HepG2 (cell line): ENCODE results near the gene RBM15B. TPM values are rescaled to one million over a fixed set of nuclear protein-coding genes. Genes with fewer than 3 reads are reported as not detected.

ENCODE experiments used
- ATAC-seq: fragments of 200-7000 bp; cut with Tn5 transposase; 3 replicates; pipeline ENCODE4 v1.9.1; 2020; ENCODE audit warnings: mild to moderate bottlenecking, moderate library complexity
- BruUV-seq: library from RNA; stranded (reverse); fragments of 400-500 nt; replicated peaks from 2 replicates; lab custom pipeline; 2021; lab: Mats Ljungman, UMichigan
- CTCF ChIA-PET: fragments of 300-600 bp; formaldehyde crosslinking; extraction: SDS; loops from one replicate; lab custom pipeline; 2021; ENCODE audit warnings: low total read pairs, inconsistent platforms, low intra/inter-chr PET ratio; lab: Yijun Ruan, JAX
- POLR2A ChIA-PET: fragments of 350-600 bp; sonication (Branson Sonifier 250); formaldehyde crosslinking; loops from one replicate; lab custom pipeline; 2020; ENCODE audit warnings: antibody characterized with exemption, inconsistent platforms; lab: Yijun Ruan, JAX
- DNase-seq: peaks from one replicate; pipeline ENCODE4 v3.0.0-alpha.2; 2015; ENCODE audit warnings: low spot score
- FAIRE-seq: peaks from 3 replicates; lab custom pipeline; 2011; peaks lifted over from hg19 to GRCh38; lab: Jason Lieb, UNC
- H2AFZ ChIP-seq: one replicate; pipeline ENCODE4 v1.6.1; 2011; ENCODE audit warnings: low read length, inconsistent platforms
- H3K27ac ChIP-seq: fragments of 300-600 bp; 3 replicates; pipeline ENCODE4 v1.8.0; 2011; ENCODE audit warnings: mixed run types, mild to moderate bottlenecking, mixed read lengths, low read length, inconsistent platforms; ENCODE audit not compliant: insufficient read depth; ENCODE audit errors: extremely low read length
- H3K27me3 ChIP-seq, 2 experiments: fragments of 200-600 bp in 1 of 2; 2 replicates in 1 of 2; 3 replicates in 1 of 2; pipeline versions ENCODE4 v1.6.0 to v1.8.0; 2011; ENCODE audit warnings: low read length in 2 of 2, mild to moderate bottlenecking in 2 of 2, moderate library complexity in 2 of 2, inconsistent platforms in 1 of 2; ENCODE audit not compliant: insufficient read depth in 2 of 2, control insufficient read depth in 1 of 2
- H3K36me3 ChIP-seq, 2 experiments: fragments of 200-600 bp in 1 of 2; replicated peaks in 1 of 2; 2 replicates in 1 of 2; 3 replicates in 1 of 2; pipeline versions ENCODE4 v1.5.1 to v1.8.0; 2011; ENCODE audit warnings: low read length in 2 of 2, inconsistent platforms in 1 of 2; ENCODE audit not compliant: insufficient read depth in 2 of 2, control insufficient read depth in 1 of 2
- H3K4me1 ChIP-seq: 2 replicates; pipeline ENCODE4 v1.5.1; 2012; ENCODE audit warnings: low read length, inconsistent platforms; ENCODE audit not compliant: insufficient read depth
- H3K4me2 ChIP-seq: 2 replicates; pipeline ENCODE4 v1.6.0; 2011; ENCODE audit warnings: low read depth, low read length, inconsistent platforms
- H3K4me3 ChIP-seq, 3 experiments: fragments of 200-600 bp in 1 of 3; sonication (generic), shearing (Covaris generic) in 1 of 3; replicated peaks in 1 of 3; 2 replicates each; pipeline ENCODE4 v1.5.1; 2011 to 2016; ENCODE audit warnings: low read length in 3 of 3, inconsistent platforms in 2 of 3, low read depth in 2 of 3, mild to moderate bottlenecking in 2 of 3, control low read depth in 1 of 3, mixed read lengths in 1 of 3; ENCODE audit not compliant: insufficient read depth in 1 of 3
- H3K79me2 ChIP-seq: one replicate; pipeline ENCODE4 v1.6.1; 2011; ENCODE audit warnings: low read length, inconsistent platforms; ENCODE audit not compliant: insufficient read depth
- H3K9ac ChIP-seq: 2 replicates; pipeline ENCODE4 v1.6.0; 2011; ENCODE audit warnings: mild to moderate bottlenecking, low read depth, low read length, inconsistent platforms; ENCODE audit not compliant: insufficient read depth
- H3K9me3 ChIP-seq: 2 replicates; pipeline ENCODE4 v1.5.1; 2012; ENCODE audit warnings: mild to moderate bottlenecking, low read length
- H4K20me1 ChIP-seq: 2 replicates; pipeline ENCODE4 v1.6.0; 2011; ENCODE audit warnings: inconsistent platforms, mild to moderate bottlenecking, low read length, moderate library complexity; ENCODE audit not compliant: insufficient read depth
- DNMT3B ChIP-seq: conservative IDR thresholded peaks from 2 replicates; pipeline ENCODE4 v1.6.1; 2016; ENCODE audit warnings: missing biosample characterization, control low read depth
- FOXA1 ChIP-seq, 2 experiments: fragments of 450-650 bp in 1 of 2; sonication (generic) in 1 of 2; formaldehyde crosslinking in 1 of 2; IDR thresholded peaks; 2 replicates each; pipeline versions ENCODE4 v1.4.0 to v1.6.1; 2016 to 2020; ENCODE audit warnings: missing genetic modification reagents in 1 of 2
- HNF4A ChIP-seq: sonication (generic); formaldehyde crosslinking; IDR thresholded peaks from 2 replicates; pipeline ENCODE4 v1.4.0; 2020; ENCODE audit warnings: missing genetic modification reagents
- NR2F1 ChIP-seq, 2 experiments: fragments of 450-650 bp in 1 of 2; formaldehyde crosslinking in 1 of 2; IDR thresholded peaks; 2 replicates each; pipeline versions ENCODE4 v1.5.0 to v1.6.1; 2016 to 2020; ENCODE audit warnings: mild to moderate bottlenecking in 1 of 2, missing compliant biosample characterization in 1 of 2, missing genetic modification reagents in 1 of 2, moderate library complexity in 1 of 2
- PAWR ChIP-seq: sonication (generic); formaldehyde crosslinking; IDR thresholded peaks from 2 replicates; pipeline ENCODE4 v1.4.0; 2020; ENCODE audit warnings: missing genetic modification reagents, mild to moderate bottlenecking, borderline replicate concordance
- RAD21 ChIP-seq: fragments of 450-650 bp; formaldehyde crosslinking; IDR thresholded peaks from 2 replicates; pipeline ENCODE4 v1.5.0; 2020; ENCODE audit warnings: mild to moderate bottlenecking
- RCOR2 ChIP-seq: IDR thresholded peaks from 2 replicates; pipeline ENCODE4 v1.6.1; 2016; ENCODE audit warnings: missing biosample characterization, missing genetic modification reagents
- SOX6 ChIP-seq, 2 experiments: fragments of 450-650 bp in 1 of 2; sonication (generic) in 1 of 2; formaldehyde crosslinking in 1 of 2; IDR thresholded peaks; 2 replicates each; pipeline versions ENCODE4 v1.4.0 to v1.6.1; 2017 to 2020; ENCODE audit warnings: antibody characterized with exemption in 1 of 2, mild to moderate bottlenecking in 1 of 2, missing genetic modification reagents in 1 of 2
- SUZ12 ChIP-seq: fragments of 150-350 bp; IDR thresholded peaks from 2 replicates; pipeline ENCODE4 v1.6.1; 2014; ENCODE audit warnings: low read depth, low read length
- TSC22D2 ChIP-seq: sonication (generic); formaldehyde crosslinking; IDR thresholded peaks from 2 replicates; pipeline ENCODE4 v1.5.1; 2020; ENCODE audit warnings: missing genetic modification reagents, mild to moderate bottlenecking, borderline replicate concordance
- U2AF1 ChIP-seq: fragments of 200-400 bp; formaldehyde crosslinking; optimal IDR thresholded peaks from 2 replicates; pipeline ENCODE3; 2017; ENCODE audit warnings: mild to moderate bottlenecking, low read depth, low read length
- YEATS4 ChIP-seq: sonication (generic); formaldehyde crosslinking; IDR thresholded peaks from 2 replicates; pipeline ENCODE4 v1.4.0; 2020; ENCODE audit warnings: missing genetic modification reagents, borderline replicate concordance
- ZBTB3 ChIP-seq: sonication (generic); formaldehyde crosslinking; IDR thresholded peaks from 2 replicates; pipeline ENCODE4 v1.4.0; 2020; ENCODE audit warnings: low read depth, mild to moderate bottlenecking, moderate library complexity, missing genetic modification reagents, borderline replicate concordance
- ZNF326 ChIP-seq: sonication (generic); formaldehyde crosslinking; IDR thresholded peaks from 2 replicates; pipeline ENCODE4 v1.4.0; 2020; ENCODE audit warnings: missing genetic modification reagents, borderline replicate concordance
- ZNF333 ChIP-seq: sonication (generic); formaldehyde crosslinking; IDR thresholded peaks from 2 replicates; pipeline ENCODE4 v1.4.0; 2020; ENCODE audit warnings: mild to moderate bottlenecking, missing genetic modification reagents, borderline replicate concordance
- WGBS: methylation state at CpG from one replicate; pipeline ENCODE4 v1.1.6; 2017; ENCODE audit warnings: low lambda C conversion rate; 5-methylcytosine and 5-hydroxymethylcytosine counted together
- in situ Hi-C: cut with HindIII; loops from 2 replicates; pipeline ENCODE4 v1.10.0; 2017; ENCODE audit warnings: low pct_unique_long_range_greater_than_20kb; ENCODE audit not compliant: extremely low pct_ligation_motif_present
- intact Hi-C: fragments of 100-400 bp; cut with micrococcal nuclease; formaldehyde crosslinking; loops from one replicate; pipeline ENCODE4 v1.10.0; 2022; ENCODE audit not compliant: unreplicated experiment
- polyA plus RNA-seq, 8 experiments: library from polyadenylated mRNA; depleted of rRNA in 3 of 8; stranded (reverse) in 7 of 8; unstranded in 1 of 8; fragments of >200 nt; fragmentation: Illumina TruSeq in 4 of 8; extraction: Trizol in 4 of 8; gene quantifications; 2 replicates each; pipeline versions ENCODE4 v1.2.1 to v1.2.3, GENCODE V29; 2011 to 2016; ENCODE audit warnings: low read depth in 4 of 8, missing spikeins in 1 of 8, mixed read lengths in 1 of 8; ENCODE audit not compliant: insufficient read depth in 1 of 8
- total RNA-seq, 5 experiments: library from RNA; depleted of rRNA; stranded (reverse); fragments of >200 nt; fragmentation: Illumina TruSeq; extraction: Trizol; gene quantifications; 2 replicates each; pipeline ENCODE4 v1.2.3, GENCODE V29; 2016; ENCODE audit warnings: low read depth in 1 of 5
- TF ChIP-seq, protein P1 (sequence below), 2 experiments: fragments of 450-650 bp in 1 of 2; sonication (generic) in 1 of 2; formaldehyde crosslinking; IDR thresholded peaks; 2 replicates each; pipeline versions ENCODE4 v1.5.0 to v1.8.0; 2020 to 2022; ENCODE audit warnings: mild to moderate bottlenecking in 1 of 2, missing genetic modification reagents in 1 of 2

Gene RBM15B
- total and polyA plus RNA-seq, 2 of the 13 experiments (the other 11 are each of a cell fraction or from before 2014, with no cell fraction given), result 8.2 to 19.3 TPM

DNA sequence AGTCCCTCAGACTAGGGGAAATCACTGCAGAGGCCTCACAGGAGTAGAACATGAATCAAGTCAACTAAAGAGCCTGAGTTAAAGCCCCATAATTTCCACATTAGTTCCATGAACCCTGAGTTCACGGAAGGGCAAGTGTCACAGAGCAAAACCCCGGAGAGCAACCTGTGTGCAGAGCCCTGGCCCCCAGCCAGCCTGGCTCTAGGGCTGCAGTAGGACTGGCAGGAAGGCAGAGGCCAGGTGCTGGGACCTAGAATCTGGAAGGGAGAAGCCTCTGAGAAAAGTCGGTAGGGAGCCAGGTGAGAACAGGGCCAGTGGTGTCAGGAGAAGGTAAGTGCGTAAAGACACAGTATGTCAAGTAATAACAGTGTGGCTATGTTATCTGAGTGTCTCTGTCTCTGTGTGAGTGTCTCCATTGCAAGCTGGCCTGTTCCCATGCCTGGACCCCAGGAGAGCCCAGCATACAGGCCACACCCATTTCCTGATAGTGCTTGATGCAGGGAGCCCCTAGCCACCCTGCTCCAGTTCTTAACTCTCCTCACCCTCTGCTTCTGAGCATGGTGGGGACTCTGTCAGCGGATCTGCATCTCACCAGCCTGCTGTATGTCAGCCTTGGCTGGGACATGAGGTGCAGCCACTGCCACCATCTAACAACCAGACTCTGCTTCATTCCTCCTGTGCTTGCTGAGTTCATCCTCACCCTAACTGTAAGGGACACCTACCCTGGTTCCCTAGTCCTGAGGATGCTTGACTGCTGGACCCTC, 17.2 kb upstream of the RBM15B start:
- Histone ChIP-seq H3K4me1 (no peaks in the 10 kb centered on the region), H3K9ac (no peak overlapping the region), H3K9me3 (no peaks in the 10 kb centered on the region), H3K27ac (no peak overlapping the region), H4K20me1 (no peaks in the 10 kb centered on the region), H2AFZ (no peak overlapping the region), H3K36me3 (no peaks in the 10 kb centered on the region), H3K27me3 (peaks cover 7 to 56% of the 10 kb centered on the region in 2 experiments; a peak in 4 of 5 replicates), H3K4me2 (no peak overlapping the region), H3K79me2 (no peaks in the 10 kb centered on the region), H3K4me3 (no peak overlapping the region)
- ChIA-PET POLR2A (no interaction called here), CTCF (no interaction called here)
- TF ChIP-seq YEATS4 (CRISPR knock-in tag) (no peak), HNF4A (CRISPR knock-in tag) (no peak), SUZ12 (no peak), ZNF333 (CRISPR knock-in tag) (no peak)
- no peak for DNase-seq
- FAIRE-seq, result no peak
- intact Hi-C loops, result loop anchor here (2.0 kb wide), 1 partner anchor 403 kb away; no protein-coding TSS in a partner anchor
- in situ Hi-C loops, result loop anchor here (5.0 to 10.0 kb wide), 3 partner anchors 269 to 757 kb away; partner anchors contain the start of gene MAPKAPK3
- no peak for ATAC-seq
- no TSS peak for BruUV-seq
- 20% methylated on average over 5 of the region's 5 CpGs for WGBS

DNA sequence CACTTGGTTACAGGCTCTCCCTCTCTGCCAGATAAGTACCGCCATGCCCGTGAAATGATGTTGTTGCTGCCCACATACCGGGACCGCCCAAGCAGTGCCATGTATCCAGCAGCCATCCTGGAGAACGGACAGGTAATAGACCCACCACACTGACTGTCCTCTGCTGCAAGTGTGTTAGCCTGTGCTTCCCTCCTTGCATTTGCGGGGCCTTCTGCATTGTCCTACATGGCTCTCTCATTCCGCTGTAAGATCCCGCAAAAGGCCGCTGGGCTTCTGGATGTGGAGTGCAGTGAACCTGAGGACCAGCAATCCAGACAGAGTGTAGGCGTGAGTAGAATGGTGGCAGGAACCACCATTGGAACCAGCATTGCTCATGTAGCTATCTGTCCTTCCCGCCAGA, 16.6 kb upstream of the RBM15B start:
- BruUV-seq, result no TSS peak
- H4K20me1 ChIP-seq, result no peaks in the 10 kb centered on the region
- no peak overlapping the region for H3K4me3 ChIP-seq
- FAIRE-seq, result no peak
- no peak overlapping the region for H2AFZ ChIP-seq
- no peak for ATAC-seq
- WGBS, result 36% methylated on average over 4 of the region's 11 CpGs
- no peak overlapping the region for H3K27ac ChIP-seq
- H3K36me3 ChIP-seq, result no peaks in the 10 kb centered on the region
- H3K4me1 ChIP-seq, result no peaks in the 10 kb centered on the region
- DNase-seq, result no peak
- H3K79me2 ChIP-seq, result no peaks in the 10 kb centered on the region
- no peaks in the 10 kb centered on the region for H3K9me3 ChIP-seq
- in situ Hi-C loops (loop anchor here (5.0 to 10.0 kb wide), 3 partner anchors 270 to 757 kb away; partner anchors contain the start of gene MAPKAPK3), intact Hi-C loops (no loop called here)
- CTCF ChIA-PET, result no interaction called here
- H3K27me3 ChIP-seq, result peaks cover 7 to 62% of the 10 kb centered on the region in 2 experiments; a peak in 4 of 5 replicates
- no peak overlapping the region for H3K4me2 ChIP-seq
- POLR2A ChIA-PET, result no interaction called here
- H3K9ac ChIP-seq, result no peak overlapping the region
- no peak for TF ChIP-seq PAWR
- TF ChIP-seq FOXA1 (IDR thresholded peaks at IDR 0.05), result no peak
- no peak for TF ChIP-seq FOXA1 (CRISPR knock-in tag; IDR thresholded peaks at IDR 0.05)
- no peak for TF ChIP-seq ZBTB3 (CRISPR knock-in tag)
- TF ChIP-seq RCOR2 (CRISPR knock-in tag), result no peak
- no peak for TF ChIP-seq U2AF1
- no peak for TF ChIP-seq NR2F1 (CRISPR knock-in tag; IDR thresholded peaks at IDR 0.05)
- no peak for TF ChIP-seq RAD21
- no peak for TF ChIP-seq TSC22D2 (CRISPR knock-in tag)
- no peak for TF ChIP-seq YEATS4 (CRISPR knock-in tag)
- no peak for TF ChIP-seq ZNF326
- TF ChIP-seq DNMT3B, result no peak
- no peak for TF ChIP-seq SOX6 (IDR thresholded peaks at IDR 0.05)
- TF ChIP-seq SOX6 (CRISPR knock-in tag; IDR thresholded peaks at IDR 0.05), result no peak
- TF ChIP-seq, protein P1, sequence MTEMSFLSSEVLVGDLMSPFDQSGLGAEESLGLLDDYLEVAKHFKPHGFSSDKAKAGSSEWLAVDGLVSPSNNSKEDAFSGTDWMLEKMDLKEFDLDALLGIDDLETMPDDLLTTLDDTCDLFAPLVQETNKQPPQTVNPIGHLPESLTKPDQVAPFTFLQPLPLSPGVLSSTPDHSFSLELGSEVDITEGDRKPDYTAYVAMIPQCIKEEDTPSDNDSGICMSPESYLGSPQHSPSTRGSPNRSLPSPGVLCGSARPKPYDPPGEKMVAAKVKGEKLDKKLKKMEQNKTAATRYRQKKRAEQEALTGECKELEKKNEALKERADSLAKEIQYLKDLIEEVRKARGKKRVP (CRISPR knock-in tag; IDR thresholded peaks at IDR 0.05), result no peak
